CD4-positive, alpha-beta T cell (primary cell): Measurements from ENCODE around the gene DISP3. TPM values are rescaled to one million over a fixed set of nuclear protein-coding genes. Genes with fewer than 3 reads are reported as not detected.

Source experiments
- ATAC-seq: fragments of 200-7000 bp; cut with Tn5 transposase; one replicate; pipeline ENCODE4 v1.10.0; 2022; ENCODE audit warnings: mild to moderate bottlenecking; ENCODE audit not compliant: poor library complexity
- CTCF ChIA-PET: fragments of 350-600 bp; sonication (Branson Sonifier 250); formaldehyde crosslinking; loops from one replicate; lab custom pipeline; 2021; ENCODE audit warnings: antibody characterized with exemption, inconsistent platforms; lab: Charles Lee
- POLR2A ChIA-PET: fragments of 350-600 bp; sonication (Branson Sonifier 250); formaldehyde crosslinking; loops from one replicate; lab custom pipeline; 2021; ENCODE audit warnings: antibody characterized with exemption, inconsistent platforms; lab: Charles Lee
- DNase-seq, 14 experiments: peaks; one replicate each; pipeline ENCODE4 v3.0.0-alpha.2; 2013 to 2020; ENCODE audit warnings: mixed read lengths in 2 of 14
- H3K27ac ChIP-seq, 2 donors: one replicate each; pipeline versions ENCODE4 v1.5.1 to v1.7.0; 2013; ENCODE audit warnings: low read length in 2 of 2, low read depth in 1 of 2, mild to moderate bottlenecking in 1 of 2
- H3K27me3 ChIP-seq, 2 experiments: 1 replicate in 1 of 2; 2 replicates in 1 of 2; pipeline versions ENCODE4 v1.6.1 to v1.7.0; 2013; ENCODE audit warnings: low read length in 2 of 2, control low read depth in 1 of 2, mild to moderate bottlenecking in 1 of 2, moderate library complexity in 1 of 2; ENCODE audit not compliant: insufficient read depth in 2 of 2, control insufficient read depth in 1 of 2
- H3K36me3 ChIP-seq: one replicate; pipeline ENCODE4 v1.6.1; 2013; ENCODE audit warnings: low read length, control low read depth; ENCODE audit not compliant: insufficient read depth
- H3K4me1 ChIP-seq: one replicate; pipeline ENCODE4 v1.6.1; 2013; ENCODE audit warnings: low read length, control low read depth; ENCODE audit not compliant: insufficient read depth
- H3K4me3 ChIP-seq: one replicate; pipeline ENCODE4 v1.5.1; 2013; ENCODE audit warnings: mild to moderate bottlenecking, low read length, moderate library complexity
- H3K9me3 ChIP-seq, 2 experiments: 1 replicate in 1 of 2; 2 replicates in 1 of 2; pipeline versions ENCODE4 v1.6.1 to v1.7.0; 2013; ENCODE audit warnings: low read length in 2 of 2, mild to moderate bottlenecking in 2 of 2, control low read depth in 1 of 2, moderate library complexity in 1 of 2; ENCODE audit not compliant: control insufficient read depth in 1 of 2, insufficient read depth in 1 of 2
- H3K27ac Mint-ChIP-seq: one replicate; pipeline ENCODE4 v1.8.0; 2020; ENCODE audit warnings: mixed read lengths
- H3K27me3 Mint-ChIP-seq: one replicate; pipeline ENCODE4 v1.8.0; 2021; ENCODE audit warnings: mixed read lengths
- H3K36me3 Mint-ChIP-seq: one replicate; pipeline ENCODE4 v1.8.0; 2021; ENCODE audit warnings: low read depth, mixed read lengths
- H3K4me1 Mint-ChIP-seq: one replicate; pipeline ENCODE4 v1.8.0; 2021; ENCODE audit warnings: low read depth, mixed read lengths
- H3K4me3 Mint-ChIP-seq: one replicate; pipeline ENCODE4 v1.8.0; 2020; ENCODE audit warnings: mild to moderate bottlenecking, mixed read lengths
- H3K9me3 Mint-ChIP-seq: one replicate; pipeline ENCODE4 v1.8.0; 2020; ENCODE audit warnings: mixed read lengths
- intact Hi-C, 2 experiments: fragments of 100-400 bp; cut with DNase I in 1 of 2; cut with micrococcal nuclease in 1 of 2; formaldehyde crosslinking; loops; one replicate each; pipeline versions ENCODE4 v1.15.1 to v1.9.0; 2023 to 2025; cut with DNase I, micrococcal nuclease
- total RNA-seq, 174 experiments: library from RNA in 2 of 174; stranded (reverse) in 2 of 174; gene quantifications; one replicate each; pipeline ENCODE4 v1.2.3 and lab custom pipeline; 2021 to 2026
- TF ChIP-seq, protein P1 (sequence below): fragments of 200-600 bp; IDR thresholded peaks from one replicate; pipeline ENCODE4 v1.8.0; 2022; ENCODE audit warnings: antibody characterized with exemption, mild to moderate bottlenecking

The DISP3 gene
- total RNA-seq, 2 experiments from 2014 or later: 0.55 to 0.56 TPM

DNA sequence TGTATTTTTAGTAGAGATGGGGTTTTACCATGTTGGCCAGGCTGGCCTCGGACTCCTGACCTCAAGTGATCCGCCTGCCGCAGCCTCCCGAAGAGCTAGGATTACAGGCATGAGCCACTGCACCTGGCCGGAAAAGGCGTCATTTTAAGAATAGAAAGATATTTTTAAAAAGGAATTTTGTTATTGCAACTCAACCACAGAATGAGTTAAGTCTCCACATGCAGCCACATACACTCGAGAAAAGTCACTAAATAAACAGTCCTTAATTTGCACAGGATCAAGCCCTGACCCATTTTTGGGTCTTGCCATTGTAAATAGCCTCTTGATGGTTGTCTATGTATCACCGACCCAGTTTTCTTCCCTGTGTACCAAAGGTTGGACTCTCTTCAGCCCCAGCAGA is 89.7 kb downstream of the DISP3 start:
- Mint-ChIP-seq H3K9me3 (no peaks in the 10 kb centered on the region), H3K4me3 (no peak overlapping the region), H3K27me3 (peaks cover 16% of the 10 kb centered on the region), H3K4me1 (no peaks in the 10 kb centered on the region), H3K27ac (no peak overlapping the region), H3K36me3 (no peaks in the 10 kb centered on the region)
- TF ChIP-seq, protein P1, sequence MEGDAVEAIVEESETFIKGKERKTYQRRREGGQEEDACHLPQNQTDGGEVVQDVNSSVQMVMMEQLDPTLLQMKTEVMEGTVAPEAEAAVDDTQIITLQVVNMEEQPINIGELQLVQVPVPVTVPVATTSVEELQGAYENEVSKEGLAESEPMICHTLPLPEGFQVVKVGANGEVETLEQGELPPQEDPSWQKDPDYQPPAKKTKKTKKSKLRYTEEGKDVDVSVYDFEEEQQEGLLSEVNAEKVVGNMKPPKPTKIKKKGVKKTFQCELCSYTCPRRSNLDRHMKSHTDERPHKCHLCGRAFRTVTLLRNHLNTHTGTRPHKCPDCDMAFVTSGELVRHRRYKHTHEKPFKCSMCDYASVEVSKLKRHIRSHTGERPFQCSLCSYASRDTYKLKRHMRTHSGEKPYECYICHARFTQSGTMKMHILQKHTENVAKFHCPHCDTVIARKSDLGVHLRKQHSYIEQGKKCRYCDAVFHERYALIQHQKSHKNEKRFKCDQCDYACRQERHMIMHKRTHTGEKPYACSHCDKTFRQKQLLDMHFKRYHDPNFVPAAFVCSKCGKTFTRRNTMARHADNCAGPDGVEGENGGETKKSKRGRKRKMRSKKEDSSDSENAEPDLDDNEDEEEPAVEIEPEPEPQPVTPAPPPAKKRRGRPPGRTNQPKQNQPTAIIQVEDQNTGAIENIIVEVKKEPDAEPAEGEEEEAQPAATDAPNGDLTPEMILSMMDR: no peak
- ChIA-PET POLR2A (no interaction called here), CTCF (no interaction called here)
- Histone ChIP-seq H3K27me3 (peaks cover 2 to 9% of the 10 kb centered on the region in 2 experiments), H3K27ac (no peak overlapping the region), H3K9me3 (no peaks in the 10 kb centered on the region), H3K4me1 (peaks cover 4% of the 10 kb centered on the region), H3K4me3 (no peak overlapping the region), H3K36me3 (no peaks in the 10 kb centered on the region)
- DNase-seq: no peak
- intact Hi-C loops: no loop called here
- ATAC-seq: no peak

DNA sequence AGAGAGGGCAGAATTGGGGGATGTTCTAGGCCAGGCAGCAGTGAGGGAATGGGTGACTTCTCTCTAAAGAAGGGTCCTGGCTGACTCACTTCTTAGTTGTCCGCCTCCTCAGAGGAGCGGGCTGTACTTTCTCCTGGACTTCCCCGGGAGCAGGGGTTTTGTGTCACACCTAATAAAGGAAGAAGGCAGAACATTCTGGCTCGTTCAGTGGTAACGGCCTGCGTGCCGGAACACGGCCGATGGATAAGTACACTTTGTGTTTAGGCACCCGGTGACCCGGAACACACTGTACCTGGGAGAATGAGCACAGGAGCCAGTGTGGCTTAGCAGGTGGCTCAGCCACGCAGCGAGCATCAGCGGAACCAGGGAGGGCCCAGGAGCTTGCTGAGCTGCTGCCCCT is 90.6 kb downstream of the DISP3 start:
- Histone ChIP-seq H3K27ac (no peak overlapping the region), H3K27me3 (peaks cover 2 to 3% of the 10 kb centered on the region in 2 experiments), H3K9me3 (no peaks in the 10 kb centered on the region), H3K36me3 (no peaks in the 10 kb centered on the region), H3K4me3 (no peak overlapping the region), H3K4me1 (peaks cover 4% of the 10 kb centered on the region)
- TF ChIP-seq, protein P1: no peak
- ChIA-PET CTCF (no interaction called here), POLR2A (no interaction called here)
- H3K4me1 Mint-ChIP-seq: no peaks in the 10 kb centered on the region
- no peaks in the 10 kb centered on the region for H3K36me3 Mint-ChIP-seq
- no peak overlapping the region for H3K4me3 Mint-ChIP-seq
- no peaks in the 10 kb centered on the region for H3K9me3 Mint-ChIP-seq
- peaks cover 10% of the 10 kb centered on the region for H3K27me3 Mint-ChIP-seq
- H3K27ac Mint-ChIP-seq: no peak overlapping the region
- intact Hi-C loops: no loop called here
- no peak for DNase-seq
- ATAC-seq: no peak

DNA sequence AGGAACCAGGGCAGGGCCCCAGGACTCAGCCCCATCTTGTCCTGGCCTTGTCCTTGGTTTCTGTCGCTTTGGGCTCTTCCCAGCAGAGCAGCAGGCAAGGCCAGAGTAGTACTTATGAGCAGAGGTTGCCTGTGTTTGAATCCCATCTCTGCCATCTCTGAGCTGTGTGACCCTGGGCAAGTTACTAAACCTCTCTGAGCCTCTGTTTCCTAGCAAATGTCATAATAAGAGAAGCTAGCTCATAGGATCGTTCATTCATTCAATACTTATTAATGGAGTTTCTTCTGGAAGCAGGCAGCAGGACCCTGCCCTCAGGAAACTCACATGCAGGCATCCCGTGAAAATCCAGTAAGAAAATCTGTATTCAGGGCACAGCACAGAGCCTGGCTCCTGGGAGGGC is 91.0 kb downstream of the DISP3 start:
- H3K4me1 Mint-ChIP-seq: no peaks in the 10 kb centered on the region
- no peaks in the 10 kb centered on the region for H3K9me3 Mint-ChIP-seq
- H3K27ac Mint-ChIP-seq: no peak overlapping the region
- CTCF ChIA-PET: no interaction called here
- intact Hi-C loops: no loop called here
- peaks cover 10% of the 10 kb centered on the region for H3K27me3 Mint-ChIP-seq
- Histone ChIP-seq H3K27ac (no peak overlapping the region), H3K4me3 (no peak overlapping the region), H3K9me3 (no peaks in the 10 kb centered on the region), H3K4me1 (peaks cover 4% of the 10 kb centered on the region), H3K36me3 (no peaks in the 10 kb centered on the region), H3K27me3 (peaks cover 2 to 3% of the 10 kb centered on the region in 2 experiments)
- TF ChIP-seq, protein P1: no peak
- ATAC-seq (no peak), DNase-seq (no peak)
- POLR2A ChIA-PET: no interaction called here
- no peak overlapping the region for H3K4me3 Mint-ChIP-seq
- H3K36me3 Mint-ChIP-seq: no peaks in the 10 kb centered on the region
